GM18873 (cell line): ENCODE measurements around the gene PRLH.

ENCODE experiments used
- ATAC-seq: cut with Tn5 transposase; IDR thresholded peaks from one replicate; pipeline ENCODE4 v1.9.1; 2021; ENCODE audit warnings: mild to moderate bottlenecking, moderate library complexity, moderate number of reproducible peaks; ENCODE audit not compliant: unreplicated experiment, low FRiP score

PRLH gene

GRCh38 chr2:237563816-237564215 lies 2.6 kb upstream of the PRLH start:
- no peak for ATAC-seq

GRCh38 chr2:237564526-237565131 lies 1.7 kb upstream of the PRLH start:
- no peak for ATAC-seq

DNA sequence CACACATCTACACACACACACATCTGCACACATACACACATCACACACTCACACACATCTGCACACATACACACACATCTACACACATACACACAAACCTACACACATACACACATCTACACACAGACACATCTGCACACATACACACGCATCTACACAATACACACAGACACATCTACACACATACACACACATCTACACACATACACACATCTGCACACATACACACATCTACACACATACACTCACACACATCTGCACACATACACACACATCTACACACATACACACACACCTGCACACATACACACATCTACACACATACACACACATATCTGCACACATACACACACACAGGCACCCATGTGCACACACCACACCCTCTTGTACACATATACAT lies 400 bp upstream of the PRLH start:
- ATAC-seq = no peak

GRCh38 chr2:237567276-237568029 lies 1.1 kb downstream of the PRLH start:
- ATAC-seq = no peak

DNA sequence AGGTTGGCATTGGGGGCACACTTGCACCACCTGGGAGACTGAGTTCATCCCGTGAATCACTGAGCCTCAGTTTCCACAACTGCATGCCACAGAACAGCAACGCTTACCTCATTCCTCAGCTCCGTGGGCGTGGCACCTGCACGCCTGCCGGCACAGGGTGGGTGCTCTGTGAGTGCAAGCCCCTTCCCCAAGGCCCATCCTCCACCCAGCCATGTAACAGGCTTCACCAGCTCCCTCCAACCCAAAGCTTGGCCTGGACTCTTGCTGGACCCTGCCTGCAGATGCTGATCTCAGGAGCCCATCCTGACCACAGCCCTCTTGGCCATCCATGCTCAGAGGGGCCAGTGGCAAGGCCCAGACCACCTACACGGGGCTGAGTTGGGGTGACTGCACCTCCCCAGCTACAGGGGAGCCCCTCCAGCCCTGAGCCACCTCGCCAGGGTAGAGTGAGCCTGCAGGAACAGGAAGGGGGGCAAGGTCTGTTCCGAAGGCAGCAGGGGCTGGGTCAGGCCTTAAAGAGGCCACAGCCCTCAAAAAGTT lies 1.8 kb downstream of the PRLH start:
- ATAC-seq = no peak

DNA sequence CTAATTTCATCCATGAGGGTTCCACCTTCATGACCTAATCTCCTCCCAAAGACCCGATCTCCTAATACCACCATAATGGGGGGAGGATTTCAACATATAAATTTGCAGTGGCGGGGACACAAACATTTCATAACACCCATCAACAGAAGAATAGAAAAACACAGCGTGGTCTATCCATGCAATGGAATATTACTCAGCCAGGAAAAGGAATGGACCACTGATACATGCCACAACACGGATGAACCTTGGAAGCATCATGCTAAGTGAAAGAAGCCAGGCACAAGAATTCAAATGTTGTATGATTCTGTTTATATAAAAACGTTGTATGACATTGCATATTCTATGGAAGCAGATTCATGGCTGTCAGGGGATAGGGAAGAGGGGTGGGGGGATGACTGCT lies 2.7 kb downstream of the PRLH start:
- ATAC-seq = no peak

DNA sequence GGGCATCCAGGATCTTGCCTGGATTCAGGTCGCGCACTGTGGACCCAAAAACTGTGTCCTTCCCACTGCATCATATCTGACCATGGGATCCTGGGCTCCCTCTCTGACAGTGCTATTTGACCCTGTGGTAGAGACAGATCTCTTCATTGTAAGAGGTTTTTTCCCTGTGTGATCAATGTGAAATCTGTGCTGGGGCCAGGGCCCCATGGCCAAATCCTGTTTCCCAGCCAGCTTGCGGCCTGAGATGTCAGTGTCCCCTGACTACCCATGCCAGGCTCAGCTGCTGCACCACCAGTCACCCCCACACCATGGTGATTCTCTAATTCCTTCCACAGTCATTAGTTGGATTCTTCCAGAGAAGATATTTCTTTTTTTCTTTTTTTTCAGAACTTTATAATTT lies 3.5 kb downstream of the PRLH start:
- no peak for ATAC-seq

- ATAC-seq = no peak
Measured at GRCh38 chr2:237570776-237571335, 4.5 kb downstream of the PRLH start.

DNA sequence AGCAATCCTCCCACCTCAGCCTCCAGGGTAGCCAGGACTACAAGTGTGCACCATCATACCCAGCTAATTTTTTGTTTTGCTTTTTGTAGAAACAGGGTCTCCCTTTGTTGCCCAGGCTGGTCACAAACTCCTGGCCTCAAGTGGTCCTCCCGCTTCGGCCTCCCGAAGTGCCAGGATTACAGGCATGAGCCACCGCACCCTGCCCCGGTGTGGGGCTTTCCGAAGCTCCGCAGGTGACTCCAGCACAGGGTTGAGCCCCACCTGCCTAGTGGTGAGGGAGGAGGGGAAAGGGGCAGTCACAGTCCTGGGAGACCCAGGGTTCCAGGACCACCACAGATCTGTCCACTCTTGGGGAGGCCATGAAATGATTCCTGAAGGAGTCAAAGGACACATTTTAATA lies 5.2 kb downstream of the PRLH start:
- no peak for ATAC-seq

- ATAC-seq = no peak
Measured at GRCh38 chr2:237572021-237572741, 5.8 kb downstream of the PRLH start.

DNA sequence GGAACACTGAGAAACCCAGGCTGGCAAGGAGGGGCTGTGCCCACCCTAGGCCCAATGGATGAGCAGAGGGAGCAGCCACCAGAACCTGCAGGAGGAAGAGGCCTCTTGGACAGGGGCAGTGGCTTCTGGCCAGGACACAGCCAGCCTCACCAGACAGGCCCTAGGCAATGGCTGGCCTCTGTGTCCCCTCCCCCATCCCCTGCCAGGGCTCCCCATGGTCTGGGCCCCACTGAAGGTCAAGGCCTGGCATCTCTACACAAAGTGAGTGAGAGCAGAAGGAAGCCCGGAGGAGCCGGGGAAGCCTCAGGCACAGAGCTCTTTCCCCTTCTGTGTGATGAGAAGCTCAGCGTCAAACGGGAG lies 6.3 kb downstream of the PRLH start:
- ATAC-seq = no peak

GRCh38 chr2:237573721-237574415 lies 7.5 kb downstream of the PRLH start:
- no peak for ATAC-seq

DNA sequence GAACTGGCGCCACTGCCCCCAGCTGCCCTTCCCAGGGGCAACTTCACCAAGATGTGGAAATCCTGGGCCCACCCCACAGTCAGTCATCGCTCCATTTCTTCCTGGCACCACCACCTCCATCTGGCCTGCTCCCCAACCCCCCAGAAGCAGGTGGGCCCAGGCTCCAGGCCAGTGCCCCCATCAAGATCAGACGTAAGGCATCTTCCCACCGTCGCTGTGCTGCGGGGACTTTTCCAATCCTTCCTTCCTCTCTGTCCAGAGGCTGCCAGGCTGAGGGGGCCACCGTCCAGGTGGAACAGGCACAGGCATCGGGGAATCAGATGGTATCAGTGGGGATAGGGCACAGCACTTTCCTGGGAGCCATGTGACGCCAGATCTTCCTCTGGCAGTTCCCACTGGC lies 8.1 kb downstream of the PRLH start:
- ATAC-seq = no peak

GRCh38 chr2:237574894-237575868 lies 8.8 kb downstream of the PRLH start:
- no peak for ATAC-seq

- ATAC-seq = no peak
Measured at GRCh38 chr2:237575869-237576862, 9.8 kb downstream of the PRLH start.

GRCh38 chr2:237576974-237577373 lies 10.6 kb downstream of the PRLH start:
- ATAC-seq = no peak

GRCh38 chr2:237577458-237577857 lies 11.1 kb downstream of the PRLH start:
- ATAC-seq = no peak
